Loucy (cell line): ENCODE results near the gene SNX20.

Experiments
- CTCF ChIP-seq: fragments of 200-600 bp; sonication (generic); conservative IDR thresholded peaks from 2 replicates; pipeline ENCODE4 v1.5.1; 2014; ENCODE audit warnings: mild to moderate bottlenecking, antibody characterized with exemption, low read length
- EZH2phosphoT487 ChIP-seq: fragments of 200-600 bp; IDR thresholded peaks from 2 replicates; pipeline ENCODE4 v1.6.1; 2018; ENCODE audit warnings: antibody characterized with exemption, mild to moderate bottlenecking, moderate library complexity, borderline replicate concordance

- TF ChIP-seq EZH2phosphoT487 (no peak), CTCF (no peak)
Observed at GRCh38 chr16:50678531-50678930, 2.6 kb downstream of the SNX20 start.
